Cortex of kidney (tissue), 1 donor: ENCODE measurements around the gene BCLAF1.

Source experiments
- DNase-seq: peaks from one replicate; lab custom pipeline; 2025; lab: John Stamatoyannopoulos, UW

BCLAF1 gene, protein sequence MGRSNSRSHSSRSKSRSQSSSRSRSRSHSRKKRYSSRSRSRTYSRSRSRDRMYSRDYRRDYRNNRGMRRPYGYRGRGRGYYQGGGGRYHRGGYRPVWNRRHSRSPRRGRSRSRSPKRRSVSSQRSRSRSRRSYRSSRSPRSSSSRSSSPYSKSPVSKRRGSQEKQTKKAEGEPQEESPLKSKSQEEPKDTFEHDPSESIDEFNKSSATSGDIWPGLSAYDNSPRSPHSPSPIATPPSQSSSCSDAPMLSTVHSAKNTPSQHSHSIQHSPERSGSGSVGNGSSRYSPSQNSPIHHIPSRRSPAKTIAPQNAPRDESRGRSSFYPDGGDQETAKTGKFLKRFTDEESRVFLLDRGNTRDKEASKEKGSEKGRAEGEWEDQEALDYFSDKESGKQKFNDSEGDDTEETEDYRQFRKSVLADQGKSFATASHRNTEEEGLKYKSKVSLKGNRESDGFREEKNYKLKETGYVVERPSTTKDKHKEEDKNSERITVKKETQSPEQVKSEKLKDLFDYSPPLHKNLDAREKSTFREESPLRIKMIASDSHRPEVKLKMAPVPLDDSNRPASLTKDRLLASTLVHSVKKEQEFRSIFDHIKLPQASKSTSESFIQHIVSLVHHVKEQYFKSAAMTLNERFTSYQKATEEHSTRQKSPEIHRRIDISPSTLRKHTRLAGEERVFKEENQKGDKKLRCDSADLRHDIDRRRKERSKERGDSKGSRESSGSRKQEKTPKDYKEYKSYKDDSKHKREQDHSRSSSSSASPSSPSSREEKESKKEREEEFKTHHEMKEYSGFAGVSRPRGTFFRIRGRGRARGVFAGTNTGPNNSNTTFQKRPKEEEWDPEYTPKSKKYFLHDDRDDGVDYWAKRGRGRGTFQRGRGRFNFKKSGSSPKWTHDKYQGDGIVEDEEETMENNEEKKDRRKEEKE

DNA sequence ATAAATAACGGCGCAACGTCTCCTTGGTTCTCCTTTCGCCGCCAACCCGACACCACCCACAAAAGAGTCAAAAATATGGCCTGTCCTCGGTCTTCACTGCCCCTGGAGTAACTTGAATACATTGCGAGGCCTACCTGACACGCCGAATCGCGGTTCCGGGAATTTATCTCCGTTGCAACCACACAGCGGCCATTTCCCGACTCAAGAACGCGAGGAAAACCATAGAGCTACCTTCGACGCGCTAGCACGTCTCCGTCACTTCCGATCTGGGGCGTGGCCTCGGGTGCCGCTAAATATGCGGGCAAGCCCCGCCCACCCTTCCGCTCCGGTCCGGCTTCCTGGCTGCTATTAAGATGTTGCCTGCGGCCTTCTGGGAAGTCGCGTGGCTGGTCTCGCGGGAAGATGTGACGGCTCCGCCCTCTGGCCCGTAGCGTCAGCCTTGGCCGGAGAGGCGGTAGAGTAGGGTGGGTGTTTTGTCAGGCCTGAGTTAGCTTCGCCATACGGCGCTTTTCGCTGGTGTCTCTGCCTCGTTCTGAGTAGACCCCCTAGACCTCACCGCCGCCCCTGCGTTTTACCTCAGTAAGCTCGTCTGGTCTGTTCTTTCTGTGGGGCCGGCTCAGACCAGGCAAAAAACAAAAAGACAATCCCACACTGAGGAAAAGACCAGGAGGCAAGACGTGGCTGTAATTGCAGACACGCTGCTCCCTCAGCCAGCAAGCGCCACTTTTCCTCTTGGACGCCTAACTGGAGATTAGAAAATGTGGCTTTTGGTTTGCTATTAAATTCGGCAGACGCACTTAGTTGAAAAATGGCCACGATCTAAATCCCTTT, at the start of gene BCLAF1:
TSS of gene BCLAF1 (minus strand) at position 268 of the 831 bp plus-strand sequence. CDS start 9,980 bp downstream, outside the sequence.
- DNase-seq: peak; percentile 59

- DNase-seq: no peak
Observed at GRCh38 chr6:136338486-136338885, 48.8 kb upstream of the BCLAF1 start.

GRCh38 chr6:136337606-136338005, 48.0 kb upstream of the BCLAF1 start:
- DNase-seq: no peak

DNA sequence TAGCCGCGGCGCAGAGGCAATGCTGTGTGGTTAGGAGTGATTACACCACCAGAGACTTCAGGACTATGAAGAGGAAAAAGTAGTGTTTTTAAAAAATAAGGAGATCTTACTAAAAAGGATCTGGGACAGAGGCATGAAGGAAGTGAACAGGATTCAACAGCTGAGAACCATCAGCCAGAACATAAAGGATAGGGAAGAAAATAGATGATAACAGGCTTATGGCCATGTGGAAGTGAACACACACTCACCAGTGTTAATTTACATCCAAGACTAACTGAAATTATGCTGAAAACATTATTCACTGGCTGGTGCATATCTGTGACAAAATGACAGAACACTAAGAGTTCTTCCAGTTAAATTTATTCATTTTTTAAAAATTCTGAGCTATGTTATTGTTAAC, 47.5 kb upstream of the BCLAF1 start:
- DNase-seq: no peak

DNA sequence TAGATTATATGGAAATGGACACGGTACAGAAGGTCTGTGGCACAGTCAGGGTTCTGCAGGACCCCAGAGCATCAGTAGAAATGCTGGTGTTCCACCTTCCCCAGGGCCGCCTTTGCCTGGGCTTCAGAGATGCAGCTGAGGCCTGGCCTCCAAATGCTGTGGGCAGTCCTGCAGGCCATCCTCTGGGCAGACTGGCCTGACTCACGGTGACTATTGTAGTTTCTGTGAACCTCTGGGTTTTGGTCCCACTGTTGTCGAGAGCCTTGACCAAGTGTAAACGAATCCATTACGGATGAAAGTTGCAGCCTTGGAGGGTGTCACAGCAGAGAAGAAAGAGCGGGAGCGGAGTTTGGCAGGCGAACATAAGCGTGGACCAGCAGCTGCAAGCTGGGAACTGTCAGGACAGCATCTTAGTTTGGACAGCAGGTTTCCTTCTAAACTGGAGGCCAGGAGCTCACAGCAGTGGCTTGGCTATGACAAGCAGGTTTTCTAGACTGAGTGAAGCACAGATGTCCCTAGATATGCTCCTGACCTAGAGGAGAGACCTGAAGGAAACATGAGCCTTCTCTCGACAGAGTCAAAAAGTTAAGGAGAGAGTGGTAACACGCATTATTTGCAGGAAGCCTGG, 46.2 kb upstream of the BCLAF1 start:
- no peak for DNase-seq

DNA sequence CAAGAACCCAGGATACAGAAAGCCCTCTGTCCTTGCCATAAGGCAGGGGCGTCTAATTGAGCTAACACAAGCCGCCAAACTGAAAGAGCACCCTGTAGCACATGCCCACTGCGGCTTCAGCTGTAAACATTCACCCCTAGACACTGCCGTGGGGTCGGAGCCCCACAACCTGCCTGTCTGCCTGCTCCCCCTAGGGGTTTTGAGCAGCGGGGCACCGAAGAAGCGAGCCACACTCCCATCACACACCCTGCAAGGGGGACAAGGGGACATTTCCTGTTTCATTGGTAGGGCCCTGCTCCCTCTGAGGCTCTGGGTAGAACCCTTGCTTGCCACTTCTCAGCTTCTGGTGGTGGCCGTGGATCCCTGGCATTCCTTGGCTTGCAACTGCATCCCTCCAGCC, 45.2 kb upstream of the BCLAF1 start:
- no peak for DNase-seq

DNA sequence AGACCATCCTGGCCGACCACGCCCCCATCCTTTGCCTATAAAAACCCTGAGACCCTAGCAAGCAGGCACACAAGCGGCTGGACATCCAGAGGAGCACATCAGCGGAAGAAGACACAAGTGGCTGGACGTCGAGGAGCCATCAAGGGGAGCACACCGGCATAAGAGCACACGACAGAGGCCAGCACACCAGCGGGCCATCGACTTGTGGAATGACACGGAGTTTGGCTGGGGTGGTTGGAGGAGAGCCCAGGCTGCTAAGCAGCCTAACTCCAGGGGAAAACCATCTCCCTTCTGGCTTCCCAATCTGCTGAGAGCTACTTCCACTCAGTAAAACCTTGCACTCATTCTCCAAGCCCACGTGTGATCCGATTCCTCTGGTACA, 44.8 kb upstream of the BCLAF1 start:
- no peak for DNase-seq

GRCh38 chr6:136333824-136334464, 44.3 kb upstream of the BCLAF1 start:
- DNase-seq: no peak

GRCh38 chr6:136331461-136331860, 41.8 kb upstream of the BCLAF1 start:
- DNase-seq: no peak

DNA sequence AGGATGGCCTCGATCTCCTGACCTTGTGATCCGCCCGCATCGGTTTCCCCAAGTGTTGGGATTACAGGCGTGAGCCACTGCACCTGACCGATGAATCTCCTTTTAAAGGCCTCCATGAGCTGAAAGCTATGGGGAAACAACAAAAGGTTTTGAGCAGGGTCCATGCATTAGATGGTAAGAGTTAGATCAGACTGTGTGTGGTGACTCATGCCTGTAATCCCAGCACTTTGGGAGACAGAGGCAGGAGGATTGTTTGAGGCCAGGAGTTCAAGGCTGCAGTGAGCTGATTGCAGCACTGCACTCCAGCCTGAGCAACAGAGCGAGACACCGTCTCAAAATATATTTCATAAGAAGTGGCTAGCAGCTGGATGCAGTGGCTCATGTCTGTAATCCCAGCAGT, 41.0 kb upstream of the BCLAF1 start:
- DNase-seq: no peak

GRCh38 chr6:136326038-136326553, 36.5 kb upstream of the BCLAF1 start:
- DNase-seq: no peak

DNA sequence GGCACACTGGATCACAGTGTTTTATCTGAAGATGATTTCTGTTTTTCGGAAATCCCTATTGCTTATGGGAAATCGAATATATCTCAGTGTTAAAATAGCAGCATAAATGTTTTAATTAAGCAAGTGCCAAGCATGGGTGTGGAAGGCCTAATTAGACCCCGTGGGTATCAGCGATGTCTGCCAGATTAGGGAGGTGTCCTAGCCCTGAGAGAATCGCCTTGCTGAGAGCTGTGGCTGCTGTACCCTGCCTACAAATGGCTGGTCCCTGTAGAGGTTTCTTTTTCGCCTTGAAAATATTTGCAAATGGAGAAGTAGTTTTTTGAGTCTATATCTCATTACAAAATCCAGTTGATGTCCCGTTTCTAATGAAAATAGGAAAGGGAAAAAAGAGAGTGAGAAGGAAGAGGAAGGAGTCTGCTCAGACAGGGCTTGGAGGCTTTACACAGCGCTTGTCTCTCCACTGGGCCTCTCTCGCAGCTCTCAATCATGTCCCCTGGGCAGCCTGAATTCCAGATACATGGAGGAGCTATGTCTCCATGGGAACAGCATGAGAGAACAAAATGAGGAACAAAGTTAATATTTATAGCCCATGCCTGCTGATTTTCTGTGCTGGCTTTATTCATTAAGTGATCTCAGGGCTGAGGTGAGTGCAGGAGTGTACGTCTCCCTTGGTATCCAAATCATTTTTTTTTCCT, 35.2 kb upstream of the BCLAF1 start:
- DNase-seq: no peak

DNA sequence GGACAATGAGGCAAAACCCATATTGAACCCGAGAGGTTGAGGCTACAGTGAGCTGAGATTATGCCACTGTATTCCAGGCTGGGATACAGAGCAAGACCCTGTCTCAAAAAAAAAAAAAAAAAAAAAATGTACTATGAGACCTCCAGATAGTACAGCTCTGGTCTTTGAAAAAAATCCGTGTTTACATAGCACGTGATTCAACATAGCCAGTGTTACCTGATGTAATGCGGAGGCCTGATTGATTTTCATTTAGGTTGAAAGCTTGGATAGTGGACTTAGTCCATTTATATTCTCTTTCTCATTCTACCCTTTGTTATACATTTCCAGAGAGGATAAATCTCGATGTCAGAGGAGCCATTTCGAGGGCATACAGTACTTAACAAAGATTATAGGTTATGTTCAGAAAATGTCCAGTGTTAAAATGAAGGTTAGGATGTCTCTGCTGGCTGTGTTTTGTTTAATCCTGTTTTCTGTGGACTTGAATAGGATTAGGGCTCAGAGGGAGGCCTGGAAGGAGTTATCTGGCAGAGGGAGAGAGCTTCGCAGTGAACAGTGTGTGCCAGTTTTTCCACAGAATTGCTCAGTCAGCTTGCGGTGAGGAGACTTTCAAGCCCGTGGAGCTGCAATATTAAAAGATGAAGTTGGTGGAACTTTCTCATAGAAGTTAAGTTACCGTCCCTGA, 33.9 kb upstream of the BCLAF1 start:
- DNase-seq: no peak

- no peak for DNase-seq
Observed at GRCh38 chr6:136319732-136320131, 30.1 kb upstream of the BCLAF1 start.

GRCh38 chr6:136318676-136319075, 29.0 kb upstream of the BCLAF1 start:
- no peak for DNase-seq

DNA sequence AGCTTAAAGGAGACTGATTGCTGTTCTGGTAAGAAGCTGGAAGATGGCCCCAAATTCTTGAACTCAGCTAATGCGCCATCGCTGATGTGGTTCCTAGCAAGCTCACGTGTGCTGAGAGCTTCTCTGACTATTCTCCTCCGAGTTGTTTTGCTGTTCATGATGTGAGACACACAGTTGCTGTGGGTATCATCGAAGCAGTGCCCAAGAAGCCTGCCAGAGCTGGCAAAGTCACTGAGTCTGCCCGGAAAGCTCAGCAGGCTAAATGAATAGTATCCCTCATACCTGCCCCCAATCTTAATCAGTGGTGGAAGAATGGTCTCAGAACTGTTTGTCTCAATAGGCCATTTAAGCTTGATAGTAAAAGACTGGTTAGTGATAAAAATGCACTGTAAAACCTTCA, 28.3 kb upstream of the BCLAF1 start:
- no peak for DNase-seq

DNA sequence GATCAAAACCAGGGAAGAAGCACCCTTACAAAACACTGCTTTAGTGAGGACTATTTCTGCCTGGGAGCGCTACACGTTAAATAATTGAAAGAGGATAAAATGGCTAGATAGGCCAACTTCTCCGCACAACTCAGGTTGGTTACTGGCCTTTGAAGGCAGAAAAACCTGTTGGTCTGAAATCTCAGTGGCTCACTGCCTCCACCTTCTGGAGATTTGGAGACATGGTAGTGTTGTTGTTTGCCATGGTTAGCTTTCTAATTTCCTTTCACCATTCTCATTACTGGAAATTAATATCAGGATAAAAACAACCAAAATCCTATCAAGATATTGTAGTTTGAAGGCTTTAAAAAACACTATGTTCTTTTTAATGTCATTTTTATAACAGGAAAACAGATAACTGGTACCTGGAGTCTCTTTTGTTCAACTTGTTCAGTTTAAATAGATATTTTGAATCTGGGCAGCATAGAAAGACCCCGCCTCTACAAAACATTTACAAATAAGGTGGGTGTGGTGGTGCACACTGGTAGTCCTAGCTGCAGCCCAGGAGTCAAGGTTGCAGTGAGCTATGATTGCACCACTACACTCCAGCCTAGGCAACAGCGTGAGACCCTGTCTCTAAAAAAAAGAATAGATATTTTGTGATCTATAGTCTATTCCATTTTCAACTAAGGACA, 27.5 kb upstream of the BCLAF1 start:
- DNase-seq: no peak

- DNase-seq: no peak
Observed at GRCh38 chr6:136315594-136315993, 25.9 kb upstream of the BCLAF1 start.

- no peak for DNase-seq
Observed at GRCh38 chr6:136312975-136313374, 23.3 kb upstream of the BCLAF1 start.
